ENCODE data around the gene HOXA7. TPM values are rescaled to one million over a fixed set of nuclear protein-coding genes. Genes with fewer than 3 reads are reported as not detected.
A peak's percentile ranks its signal among the peaks of the same experiment; 100 is the strongest.

HOXA7 gene
- total and polyA plus RNA-seq, 2 donors (not counting 3 experiments of a cell fraction or from before 2014, with no cell fraction given), result 18.1 to 18.5 TPM

- no peaks in the 10 kb centered on the region for H3K9me3 ChIP-seq (replicated peaks; ENCODE audit: control insufficient read depth, insufficient read depth, low read length)
- H3K9ac ChIP-seq (replicated peaks; ENCODE audit: extremely low read depth, insufficient read depth, low read length), result peak overlapping the region; percentile 72
- no peak overlapping the region for H3K27ac ChIP-seq (ENCODE audit: insufficient read depth, low read depth, low read length)
- peaks cover 63% of the 10 kb centered on the region for H3K79me2 ChIP-seq (ENCODE audit: control insufficient read depth, insufficient read depth, low read length)
- ChIA-PET POLR2A (no interaction called here), CTCF (interaction anchor here (0.5 to 2.7 kb wide), 4 partner anchors 12 to 445 kb away, joined by 4 to 13 read pairs (median 5); no protein-coding TSS in a partner anchor)
- TF ChIP-seq GATA2 (IDR thresholded peaks at IDR 0.05; ENCODE audit: insufficient read depth, insufficient read length, low read depth, low read length), result no peak
- TF ChIP-seq EZH2 (IDR thresholded peaks at IDR 0.05; ENCODE audit: borderline replicate concordance, low read depth, low read length, severe bottlenecking), result no peak
- dilution Hi-C loops (cut with MboI; ENCODE audit: extremely low pct_ligation_motif_present, low sequenced_read_pairs) (no loop called here), intact Hi-C loops (cut with micrococcal nuclease) (no loop called here)
- FAIRE-seq (no peak), DNase-seq (ENCODE audit: low read depth, low spot score) (no peak)
- BruUV-seq (replicated peaks), result TSS peak; percentile 27
- no peaks in the 10 kb centered on the region for H3K27me3 ChIP-seq (ENCODE audit: control insufficient read depth in 2 of 2, insufficient read depth in 2 of 2, low read length in 2 of 2)
- no peaks in the 10 kb centered on the region for H3K9me1 ChIP-seq (replicated peaks; ENCODE audit: control insufficient read depth, extremely low read depth, insufficient read depth, low read length)
- H2AFZ ChIP-seq (ENCODE audit: low read depth, low read length), result no peak overlapping the region
- H3K4me1 ChIP-seq (ENCODE audit: control insufficient read depth, extremely low read depth, insufficient read depth, low read length), result peaks cover 65% of the 10 kb centered on the region
- H3K36me3 ChIP-seq (ENCODE audit: control insufficient read depth in 2 of 2, extremely low read depth in 1 of 2, insufficient read depth in 2 of 2, low read length in 2 of 2), result peaks cover 0 to 11% of the 10 kb centered on the region in 2 experiments
- H4K20me1 ChIP-seq (replicated peaks; ENCODE audit: control insufficient read depth, extremely low read depth, insufficient read depth, low read length), result no peaks in the 10 kb centered on the region
- H3K4me2 ChIP-seq (ENCODE audit: insufficient read depth, low read length), result peak overlapping the region; percentile 65
- peak overlapping the region in 1 of 3 experiments; percentile 16 for H3K4me3 ChIP-seq (replicated peaks in 1 of 3; ENCODE audit: insufficient read depth in 1 of 3, low read depth in 1 of 3, low read length in 3 of 3)
Observed at GRCh38 chr7:27128776-27129728, 27.4 kb downstream of the HOXA7 start.

DNA sequence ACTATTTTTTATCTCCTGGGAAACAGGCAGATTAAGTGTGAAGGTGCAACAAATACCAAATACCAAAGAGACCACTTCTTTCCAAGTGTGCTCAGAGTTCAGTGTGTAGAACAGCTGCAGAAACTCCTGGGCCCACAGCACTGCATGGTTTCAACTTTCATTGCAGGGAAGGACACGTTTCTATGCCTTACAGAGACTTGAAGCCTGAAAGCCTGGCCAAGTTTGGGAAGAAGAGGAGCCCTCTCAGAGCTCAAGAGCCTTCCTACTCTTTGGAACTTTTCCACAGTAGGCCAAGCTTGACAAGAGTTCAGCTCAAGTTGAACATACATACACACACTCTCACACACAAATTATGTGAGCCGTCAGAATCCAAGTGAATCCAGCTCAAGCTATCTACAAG is 28.4 kb downstream of the HOXA7 start:
- ChIA-PET POLR2A (interaction anchor here (0.5 to 1.2 kb wide), 2 partner anchors 9 to 949 kb away, joined by 3 read pairs; no protein-coding TSS in a partner anchor), CTCF (interaction anchor here (1.0 to 1.9 kb wide), 2 partner anchors 13 to 444 kb away, joined by 4 to 6 read pairs; no protein-coding TSS in a partner anchor)
- Histone ChIP-seq H3K79me2 (ENCODE audit: control insufficient read depth, insufficient read depth, low read length) (peaks cover 61% of the 10 kb centered on the region), H3K4me1 (ENCODE audit: control insufficient read depth, extremely low read depth, insufficient read depth, low read length) (peaks cover 65% of the 10 kb centered on the region), H3K27ac (ENCODE audit: insufficient read depth, low read depth, low read length) (no peak overlapping the region), H4K20me1 (replicated peaks; ENCODE audit: control insufficient read depth, extremely low read depth, insufficient read depth, low read length) (no peaks in the 10 kb centered on the region), H2AFZ (ENCODE audit: low read depth, low read length) (no peak overlapping the region), H3K9ac (replicated peaks; ENCODE audit: extremely low read depth, insufficient read depth, low read length) (no peak overlapping the region), H3K4me3 (replicated peaks in 1 of 3; ENCODE audit: insufficient read depth in 1 of 3, low read depth in 1 of 3, low read length in 3 of 3) (no peak overlapping the region), H3K27me3 (ENCODE audit: control insufficient read depth in 2 of 2, insufficient read depth in 2 of 2, low read length in 2 of 2) (no peaks in the 10 kb centered on the region), H3K9me3 (replicated peaks; ENCODE audit: control insufficient read depth, insufficient read depth, low read length) (no peaks in the 10 kb centered on the region), H3K9me1 (replicated peaks; ENCODE audit: control insufficient read depth, extremely low read depth, insufficient read depth, low read length) (no peaks in the 10 kb centered on the region), H3K36me3 (ENCODE audit: control insufficient read depth in 2 of 2, extremely low read depth in 1 of 2, insufficient read depth in 2 of 2, low read length in 2 of 2) (peaks cover 0 to 11% of the 10 kb centered on the region in 2 experiments), H3K4me2 (ENCODE audit: insufficient read depth, low read length) (peak overlapping the region; percentile 18)
- no peak for DNase-seq (ENCODE audit: low read depth, low spot score)
- TF ChIP-seq FOS (IDR thresholded peaks at IDR 0.05; ENCODE audit: borderline replicate concordance, insufficient read depth, low read length), result no peak
- no peak for TF ChIP-seq POLR2AphosphoS5 (IDR thresholded peaks at IDR 0.05; ENCODE audit: insufficient read depth, low read depth, low read length)
- no peak for TF ChIP-seq JUN (IDR thresholded peaks at IDR 0.05; ENCODE audit: borderline replicate concordance, insufficient read depth, insufficient read length, low read depth)
- TF ChIP-seq POLR2A (IDR thresholded peaks at IDR 0.05; ENCODE audit: low read depth, low read length), result no peak
- TF ChIP-seq, protein P1, sequence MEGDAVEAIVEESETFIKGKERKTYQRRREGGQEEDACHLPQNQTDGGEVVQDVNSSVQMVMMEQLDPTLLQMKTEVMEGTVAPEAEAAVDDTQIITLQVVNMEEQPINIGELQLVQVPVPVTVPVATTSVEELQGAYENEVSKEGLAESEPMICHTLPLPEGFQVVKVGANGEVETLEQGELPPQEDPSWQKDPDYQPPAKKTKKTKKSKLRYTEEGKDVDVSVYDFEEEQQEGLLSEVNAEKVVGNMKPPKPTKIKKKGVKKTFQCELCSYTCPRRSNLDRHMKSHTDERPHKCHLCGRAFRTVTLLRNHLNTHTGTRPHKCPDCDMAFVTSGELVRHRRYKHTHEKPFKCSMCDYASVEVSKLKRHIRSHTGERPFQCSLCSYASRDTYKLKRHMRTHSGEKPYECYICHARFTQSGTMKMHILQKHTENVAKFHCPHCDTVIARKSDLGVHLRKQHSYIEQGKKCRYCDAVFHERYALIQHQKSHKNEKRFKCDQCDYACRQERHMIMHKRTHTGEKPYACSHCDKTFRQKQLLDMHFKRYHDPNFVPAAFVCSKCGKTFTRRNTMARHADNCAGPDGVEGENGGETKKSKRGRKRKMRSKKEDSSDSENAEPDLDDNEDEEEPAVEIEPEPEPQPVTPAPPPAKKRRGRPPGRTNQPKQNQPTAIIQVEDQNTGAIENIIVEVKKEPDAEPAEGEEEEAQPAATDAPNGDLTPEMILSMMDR (IDR thresholded peaks at IDR 0.05; ENCODE audit: extremely low read depth in 1 of 2, insufficient read depth in 1 of 2, low read depth in 1 of 2, low read length in 2 of 2), result no peak
- no peak for TF ChIP-seq EZH2 (IDR thresholded peaks at IDR 0.05; ENCODE audit: borderline replicate concordance, low read depth, low read length, severe bottlenecking)
- no peak for TF ChIP-seq MYC (IDR thresholded peaks at IDR 0.05; ENCODE audit: low read depth, low read length)
- TF ChIP-seq GATA2 (IDR thresholded peaks at IDR 0.05; ENCODE audit: insufficient read depth, insufficient read length, low read depth, low read length), result no peak
- TF ChIP-seq, protein P2, sequence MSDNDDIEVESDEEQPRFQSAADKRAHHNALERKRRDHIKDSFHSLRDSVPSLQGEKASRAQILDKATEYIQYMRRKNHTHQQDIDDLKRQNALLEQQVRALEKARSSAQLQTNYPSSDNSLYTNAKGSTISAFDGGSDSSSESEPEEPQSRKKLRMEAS (IDR thresholded peaks at IDR 0.05; ENCODE audit: insufficient read depth, insufficient read length), result no peak
- intact Hi-C loops (cut with micrococcal nuclease), result no loop called here
- FAIRE-seq, result no peak
- BruUV-seq (replicated peaks), result no TSS peak
- dilution Hi-C loops (cut with MboI; ENCODE audit: extremely low pct_ligation_motif_present, low sequenced_read_pairs), result no loop called here
